Upper lobe of right lung (tissue), 1 donor: ENCODE data around the gene MRPS23. TPM values are rescaled to one million over a fixed set of nuclear protein-coding genes. Genes with fewer than 3 reads are reported as not detected.
A peak's percentile ranks its signal among the peaks of the same experiment; 100 is the strongest.

ENCODE experiments used
- ATAC-seq: fragments of 200-7000 bp; cut with Tn5 transposase; one replicate; pipeline ENCODE4 v1.9.1; 2020; ENCODE audit warnings: mild to moderate bottlenecking, moderate library complexity
- DNase-seq: peaks from one replicate; pipeline ENCODE4 v3.0.0-alpha.2; 2020
- H3K27ac ChIP-seq: fragments of 200-600 bp; one replicate; pipeline ENCODE4 v1.8.0; 2022
- H3K27me3 ChIP-seq: fragments of 200-600 bp; one replicate; pipeline ENCODE4 v1.8.0; 2022; ENCODE audit warnings: mild to moderate bottlenecking
- H3K36me3 ChIP-seq: fragments of 200-600 bp; one replicate; pipeline ENCODE4 v1.8.0; 2022
- H3K4me1 ChIP-seq: fragments of 200-600 bp; one replicate; pipeline ENCODE4 v1.8.0; 2022
- H3K4me3 ChIP-seq: fragments of 200-600 bp; one replicate; pipeline ENCODE4 v1.8.0; 2022; ENCODE audit warnings: mild to moderate bottlenecking
- H3K9me3 ChIP-seq: fragments of 200-600 bp; one replicate; pipeline ENCODE4 v1.8.0; 2022
- CTCF ChIP-seq: fragments of 200-600 bp; IDR thresholded peaks from one replicate; pipeline ENCODE4 v1.8.0; 2022; ENCODE audit warnings: antibody characterized with exemption
- intact Hi-C: fragments of 100-400 bp; cut with DNase I; formaldehyde crosslinking; loops from one replicate; pipeline ENCODE4 v1.11.0; 2022
- total RNA-seq: library from RNA; stranded (reverse); fragmentation: NEBNext Ultra II Directional; extraction: Animal tissue kit (Norgen Biotek cat#: 25700); gene quantifications from one replicate; pipeline ENCODE4 v1.2.1, GENCODE V29; 2021
- donor health status: DM: no; HTN: yes; CAD: no; lungs with severe emphysema.

MRPS23 gene
- total RNA-seq, 1 donor from 2014 or later: 36.0 TPM

GRCh38 chr17:57834146-57834741 lies 15.6 kb downstream of the MRPS23 start:
- ATAC-seq (no peak), DNase-seq (no peak)
- Histone ChIP-seq H3K27ac (no peak overlapping the region), H3K4me1 (peaks cover 4% of the 10 kb centered on the region), H3K9me3 (no peaks in the 10 kb centered on the region), H3K36me3 (peaks cover 20% of the 10 kb centered on the region), H3K4me3 (no peak overlapping the region), H3K27me3 (no peaks in the 10 kb centered on the region)
- TF ChIP-seq CTCF: no peak
- intact Hi-C loops: loop anchor here (10.0 kb wide), 1 partner anchor 79 kb away; no protein-coding TSS in a partner anchor

- peaks cover 11% of the 10 kb centered on the region for H3K36me3 ChIP-seq
- DNase-seq: peak; percentile 72
- H3K27me3 ChIP-seq: no peaks in the 10 kb centered on the region
- intact Hi-C loops: loop anchor here (10.0 kb wide), 1 partner anchor 79 kb away; no protein-coding TSS in a partner anchor
- H3K4me3 ChIP-seq: peak overlapping the region; percentile 46
- peak overlapping the region; percentile 11 for H3K27ac ChIP-seq
- H3K9me3 ChIP-seq: no peaks in the 10 kb centered on the region
- peak; percentile 91 for TF ChIP-seq CTCF
- peak; percentile 87 for ATAC-seq
- peaks cover 4% of the 10 kb centered on the region for H3K4me1 ChIP-seq
Measured at GRCh38 chr17:57833179-57833939, 16.5 kb downstream of the MRPS23 start.

- H3K4me3 ChIP-seq: peak overlapping the region; percentile 46
- no peak for TF ChIP-seq CTCF
Measured at GRCh38 chr17:57832314-57833178, 17.3 kb downstream of the MRPS23 start.

GRCh38 chr17:57830880-57831279 lies 19.0 kb downstream of the MRPS23 start:
- intact Hi-C loops: loop anchor here (10.0 kb wide), 1 partner anchor 76 kb away; no protein-coding TSS in a partner anchor
- Histone ChIP-seq H3K9me3 (no peaks in the 10 kb centered on the region), H3K36me3 (no peaks in the 10 kb centered on the region), H3K4me3 (no peak overlapping the region), H3K4me1 (peaks cover 4% of the 10 kb centered on the region), H3K27ac (no peak overlapping the region), H3K27me3 (no peaks in the 10 kb centered on the region)
- ATAC-seq: no peak
- TF ChIP-seq CTCF: no peak
- no peak for DNase-seq

More at GRCh38 chr17:57832314-57833178, 17.3 kb downstream of the MRPS23 start:
- peak overlapping the region; percentile 11 for H3K27ac ChIP-seq
- no peak for DNase-seq
- peaks cover 4% of the 10 kb centered on the region for H3K4me1 ChIP-seq
- H3K9me3 ChIP-seq: no peaks in the 10 kb centered on the region
- ATAC-seq: peak; percentile 54
- intact Hi-C loops: loop anchor here (10.0 kb wide), 1 partner anchor 78 kb away; no protein-coding TSS in a partner anchor
- peaks cover 7% of the 10 kb centered on the region for H3K36me3 ChIP-seq
- H3K27me3 ChIP-seq: no peaks in the 10 kb centered on the region
